ENCODE data around the gene PXK.
"Not testable (repeated sequence)": the region's sequence is repeated elsewhere in the genome, so short reads cannot be mapped to it uniquely, and the experiment has no call there.

PXK gene

DNA sequence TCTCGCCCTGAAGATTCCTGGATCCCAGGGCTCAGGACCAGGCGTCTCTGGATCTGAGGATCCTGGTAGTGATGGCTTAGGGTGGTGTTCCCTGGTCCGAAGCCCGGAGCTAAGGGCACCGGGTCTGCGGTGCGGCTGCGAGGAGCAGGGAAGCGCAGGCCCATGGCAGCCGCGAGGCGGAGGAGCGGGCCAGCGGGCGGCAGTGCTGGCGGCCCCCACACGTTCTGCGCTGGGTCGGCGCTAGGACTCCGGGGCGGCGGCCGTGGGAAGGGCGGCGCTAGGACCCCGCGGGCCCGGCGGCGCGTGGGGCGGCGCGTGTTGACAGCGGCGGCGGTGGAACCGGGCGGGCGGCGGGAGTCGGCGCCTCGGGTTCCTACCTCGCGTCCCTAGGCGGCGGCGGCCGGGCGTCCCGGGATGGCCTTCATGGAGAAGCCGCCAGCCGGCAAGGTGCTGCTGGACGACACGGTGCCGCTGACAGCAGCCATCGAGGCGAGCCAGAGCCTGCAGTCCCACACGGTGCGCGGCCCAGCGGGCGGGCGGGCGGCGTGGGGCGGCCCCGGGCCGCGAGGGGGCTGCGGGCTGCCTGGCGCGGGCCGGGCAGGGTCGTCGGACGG, at the start of gene PXK:
PXK (plus strand) TSS at position 318 of the 614 bp plus-strand sequence; CDS start at position 415, 97 bp downstream.
- Mint-ChIP-seq H3K4me3 (peak within 1 kb of the TSS; percentile 95), H3K4me1 (peaks cover 47% of the 10 kb centered on the region), H3K27me3 (no peaks in the 10 kb centered on the region), H3K36me3 (peaks cover 7% of the 10 kb centered on the region), H3K9me3 (no peaks in the 10 kb centered on the region), H3K27ac (peak within 1 kb of the TSS; percentile 96)

DNA sequence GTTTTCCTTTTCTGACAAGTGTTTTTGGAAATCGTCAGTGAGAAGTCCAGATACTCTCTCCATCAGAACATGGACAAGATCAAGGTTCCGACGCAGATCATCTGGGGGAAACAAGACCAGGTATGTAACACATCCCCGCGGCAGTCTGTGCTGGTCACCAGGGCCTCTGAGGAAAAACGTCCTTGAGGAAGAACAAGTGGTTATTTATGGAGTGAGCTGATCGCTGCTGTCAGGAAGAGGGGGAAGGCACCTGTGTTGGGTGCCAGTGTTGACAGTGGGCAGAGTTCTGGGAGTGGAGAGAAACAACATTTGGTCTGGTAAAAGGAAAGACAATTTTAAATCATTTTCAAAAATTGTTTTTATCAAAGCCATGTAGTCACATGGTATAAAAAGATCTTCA, 47.4 kb upstream of the PXK start:
- H3K4me1 Mint-ChIP-seq: no peaks in the 10 kb centered on the region
- no peaks in the 10 kb centered on the region for H3K9me3 Mint-ChIP-seq
- peaks cover 8% of the 10 kb centered on the region for H3K36me3 Mint-ChIP-seq
- H3K4me3 Mint-ChIP-seq: no peak overlapping the region
- H3K27ac Mint-ChIP-seq: no peak overlapping the region
- H3K27me3 Mint-ChIP-seq: no peaks in the 10 kb centered on the region

DNA sequence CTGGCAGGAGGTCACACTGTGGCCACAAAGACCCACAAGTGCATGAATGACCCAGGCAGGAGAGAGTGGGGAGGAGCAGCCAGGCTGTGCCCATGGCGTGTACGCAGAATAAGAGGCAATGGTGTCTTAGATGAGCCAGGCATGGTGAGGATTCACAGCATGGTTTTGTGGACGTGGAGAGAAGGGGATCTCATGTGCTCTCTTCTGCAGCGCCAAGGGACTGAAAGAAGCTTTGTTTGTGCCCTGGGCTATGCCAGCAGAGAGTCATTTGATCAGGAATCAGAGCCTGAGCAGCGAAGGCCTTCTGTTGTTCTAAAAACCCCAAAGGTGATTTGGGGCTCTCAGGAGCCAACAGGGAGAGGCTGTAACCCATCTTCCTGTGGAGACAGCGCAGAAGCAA, 45.3 kb upstream of the PXK start:
- H3K9me3 Mint-ChIP-seq: no peaks in the 10 kb centered on the region
- no peaks in the 10 kb centered on the region for H3K4me1 Mint-ChIP-seq
- H3K27ac Mint-ChIP-seq: no peak overlapping the region
- H3K27me3 Mint-ChIP-seq: no peaks in the 10 kb centered on the region
- H3K4me3 Mint-ChIP-seq: no peak overlapping the region
- H3K36me3 Mint-ChIP-seq: peaks cover 7% of the 10 kb centered on the region

DNA sequence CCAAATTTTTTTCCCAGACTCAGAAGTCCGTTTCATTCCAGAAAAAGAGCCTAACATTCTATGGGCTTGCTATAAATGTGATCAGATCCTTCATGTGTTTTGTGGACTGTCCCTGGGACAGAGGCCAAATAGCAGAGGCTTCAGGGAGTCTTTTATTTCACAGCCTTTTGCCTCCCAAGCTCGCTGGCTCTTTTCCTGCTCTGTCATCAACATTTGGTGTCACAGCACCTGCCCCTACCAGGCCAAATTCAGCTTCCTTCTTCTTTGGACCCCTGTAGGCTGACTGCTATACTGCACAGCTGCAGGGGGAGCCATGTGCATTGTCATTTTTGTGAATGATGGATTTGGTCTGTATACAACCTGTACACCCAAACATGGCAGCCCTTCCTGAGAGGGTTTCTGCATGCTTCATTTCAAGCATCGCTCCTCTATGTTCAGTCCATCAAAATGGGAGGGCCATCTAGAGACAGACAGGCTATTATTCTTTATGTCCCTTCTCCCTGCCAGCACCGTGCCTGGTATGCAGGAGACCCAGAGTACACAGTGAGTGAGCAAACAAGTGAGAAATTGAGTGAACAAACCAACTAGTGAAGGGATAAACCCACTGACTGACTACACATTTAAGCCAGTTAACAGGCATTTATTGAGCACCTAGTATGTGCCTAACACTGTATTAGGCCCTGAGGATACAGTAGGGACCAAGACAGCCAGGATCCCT, 44.5 kb upstream of the PXK start:
- H3K4me3 Mint-ChIP-seq: no peak overlapping the region
- H3K36me3 Mint-ChIP-seq: peaks cover 7% of the 10 kb centered on the region
- H3K27ac Mint-ChIP-seq: no peak overlapping the region
- no peaks in the 10 kb centered on the region for H3K4me1 Mint-ChIP-seq
- no peaks in the 10 kb centered on the region for H3K27me3 Mint-ChIP-seq
- H3K9me3 Mint-ChIP-seq: no peaks in the 10 kb centered on the region

DNA sequence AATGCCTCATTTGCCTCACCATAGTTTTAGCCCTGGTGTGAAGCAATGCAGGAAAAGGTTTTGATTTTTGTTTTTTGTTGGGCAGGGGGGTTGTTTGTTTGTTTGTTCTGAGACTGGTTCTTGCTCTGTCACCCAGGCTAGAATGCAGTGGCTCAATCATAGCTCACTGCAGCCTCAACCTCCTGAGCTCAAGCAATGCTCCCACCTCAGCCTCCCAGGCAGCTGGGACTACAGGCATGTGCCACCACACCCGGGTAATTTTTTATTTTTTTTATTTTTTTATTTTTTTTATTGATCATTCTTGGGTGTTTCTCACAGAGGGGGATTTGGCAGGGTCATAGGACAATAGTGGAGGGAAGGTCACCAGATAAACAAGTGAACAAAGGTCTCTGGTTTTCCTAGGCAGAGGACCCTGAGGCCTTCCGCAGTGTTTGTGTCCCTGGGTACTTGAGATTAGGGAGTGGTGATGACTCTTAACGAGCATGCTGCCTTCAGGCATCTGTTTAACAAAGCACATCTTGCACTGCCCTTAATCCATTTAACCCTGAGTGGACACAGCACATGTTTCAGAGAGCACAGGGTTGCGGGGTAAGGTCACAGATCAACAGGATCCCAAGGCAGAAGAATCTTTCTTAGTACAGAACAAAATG, 43.6 kb upstream of the PXK start:
- not testable (repeated sequence) for H3K4me3 Mint-ChIP-seq, H3K9me3 Mint-ChIP-seq, H3K36me3 Mint-ChIP-seq, H3K27me3 Mint-ChIP-seq, H3K27ac Mint-ChIP-seq, H3K4me1 Mint-ChIP-seq

DNA sequence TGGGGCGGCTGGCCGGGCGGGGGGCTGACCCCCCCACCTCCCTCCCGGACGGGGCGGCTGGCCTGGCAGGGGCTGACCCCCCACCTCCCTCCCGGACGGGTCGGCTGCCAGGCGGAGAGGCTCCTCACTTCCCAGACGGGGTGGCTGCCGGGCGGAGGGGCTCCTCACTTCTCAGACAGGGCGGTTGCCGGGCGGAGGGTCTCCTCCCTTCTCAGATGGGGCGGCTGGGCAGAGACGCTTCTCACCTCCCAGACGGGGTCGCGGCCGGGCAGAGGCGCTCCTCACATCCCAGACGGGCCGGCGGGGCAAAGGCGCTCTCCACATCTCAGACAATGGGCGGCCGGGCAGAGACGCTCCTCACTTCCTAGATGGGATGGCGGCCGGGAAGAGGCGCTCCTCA, 42.2 kb upstream of the PXK start:
- H3K9me3 Mint-ChIP-seq, H3K27ac Mint-ChIP-seq, H3K27me3 Mint-ChIP-seq, H3K4me3 Mint-ChIP-seq, H3K36me3 Mint-ChIP-seq, H3K4me1 Mint-ChIP-seq: not testable (repeated sequence)

DNA sequence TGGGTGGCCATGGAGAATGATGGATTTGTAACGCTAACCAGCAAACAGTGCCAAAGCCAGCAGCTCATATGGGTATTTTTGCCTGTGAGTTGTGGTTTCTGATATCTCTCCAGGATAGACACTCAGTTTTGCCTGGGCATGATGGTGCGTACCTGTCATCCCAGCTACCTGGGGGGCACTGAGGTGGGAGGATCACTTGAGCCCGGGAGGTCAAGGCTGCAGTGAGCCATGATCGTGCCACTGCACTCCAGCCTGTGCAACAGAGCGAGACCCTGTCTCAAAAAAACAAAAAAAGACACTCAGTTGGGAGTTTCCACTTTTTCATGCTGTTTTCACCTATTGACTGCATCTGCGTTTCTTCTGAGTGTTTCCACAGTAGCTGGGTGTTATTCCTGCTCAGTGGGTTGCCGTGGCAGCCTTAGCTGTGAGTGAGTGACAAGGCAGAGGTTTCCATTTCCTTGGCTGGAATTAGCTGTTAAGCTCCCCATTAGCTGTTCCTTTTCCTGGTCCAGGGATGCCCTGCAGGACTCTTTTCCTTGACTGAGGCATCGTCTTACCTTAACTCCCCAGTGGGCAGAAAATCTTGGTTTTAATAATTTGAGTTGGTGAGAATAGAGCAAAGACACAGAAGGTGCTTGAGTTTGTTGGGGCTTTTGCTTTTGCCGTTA, 40.9 kb upstream of the PXK start:
- Mint-ChIP-seq H3K27me3 (no peaks in the 10 kb centered on the region), H3K27ac (no peak overlapping the region), H3K4me3 (no peak overlapping the region), H3K4me1 (no peaks in the 10 kb centered on the region), H3K9me3 (no peaks in the 10 kb centered on the region), H3K36me3 (peaks cover 5% of the 10 kb centered on the region)

DNA sequence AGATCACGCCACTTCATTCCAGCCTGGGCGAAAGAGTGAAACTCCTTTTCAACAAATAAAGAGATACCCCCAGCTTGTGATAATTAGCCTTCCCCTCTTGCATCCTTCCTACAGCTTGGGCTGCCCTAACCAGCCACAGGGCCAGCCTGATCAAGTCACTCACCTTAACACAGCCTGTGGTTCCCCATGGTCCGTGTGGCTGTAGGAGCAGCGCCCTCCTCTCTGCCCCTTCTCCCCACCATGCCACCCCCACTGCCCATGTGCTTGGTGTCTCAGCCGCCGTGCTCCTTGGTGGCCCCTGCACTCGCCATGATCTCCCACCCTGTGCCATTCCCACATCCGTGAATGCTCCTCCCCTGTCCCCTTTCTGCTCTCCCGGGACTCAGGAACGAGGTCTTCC, 39.8 kb upstream of the PXK start:
- Mint-ChIP-seq H3K4me1 (no peaks in the 10 kb centered on the region), H3K27me3 (no peaks in the 10 kb centered on the region), H3K9me3 (no peaks in the 10 kb centered on the region), H3K36me3 (peaks cover 5% of the 10 kb centered on the region), H3K27ac (no peak overlapping the region), H3K4me3 (no peak overlapping the region)

DNA sequence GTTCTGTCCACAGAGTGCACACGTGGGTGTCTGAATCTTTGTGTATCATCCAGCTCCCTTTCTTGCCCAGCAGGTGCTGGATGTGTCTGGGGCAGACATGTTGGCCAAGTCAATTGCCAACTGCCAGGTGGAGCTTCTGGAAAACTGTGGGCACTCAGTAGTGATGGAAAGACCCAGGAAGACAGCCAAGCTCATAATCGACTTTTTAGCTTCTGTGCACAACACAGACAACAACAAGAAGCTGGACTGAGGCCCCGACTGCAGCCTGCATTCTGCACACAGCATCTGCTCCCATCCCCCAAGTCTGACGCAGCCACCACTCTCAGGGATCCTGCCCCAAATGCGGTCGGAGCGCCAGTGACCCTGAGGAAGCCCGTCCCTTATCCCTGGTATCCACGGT, 39.2 kb upstream of the PXK start:
- Mint-ChIP-seq H3K4me3 (no peak overlapping the region), H3K9me3 (no peaks in the 10 kb centered on the region), H3K36me3 (peaks cover 4% of the 10 kb centered on the region), H3K27me3 (no peaks in the 10 kb centered on the region), H3K27ac (no peak overlapping the region), H3K4me1 (no peaks in the 10 kb centered on the region)

DNA sequence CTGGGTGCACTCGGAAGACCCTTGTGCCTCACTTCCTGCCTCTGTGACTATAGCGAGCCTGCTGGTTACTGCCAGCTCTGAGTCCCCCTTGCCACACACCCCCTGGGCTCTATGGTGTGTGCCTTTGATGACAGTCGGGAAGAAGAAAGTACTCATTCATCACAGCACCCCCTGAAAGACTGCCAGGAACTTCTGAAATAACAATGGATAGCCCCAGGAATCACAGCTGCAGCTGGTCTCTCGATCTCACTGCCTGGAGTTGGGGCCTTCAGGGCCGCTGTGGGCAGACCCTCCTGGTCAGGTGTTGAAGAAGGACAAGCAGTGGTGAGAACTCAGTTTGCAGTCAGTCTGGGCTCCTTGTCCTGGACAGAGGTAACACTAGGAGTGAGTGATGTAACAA, 36.4 kb upstream of the PXK start:
- peaks cover 10% of the 10 kb centered on the region for H3K27me3 Mint-ChIP-seq
- no peak overlapping the region for H3K27ac Mint-ChIP-seq
- no peaks in the 10 kb centered on the region for H3K9me3 Mint-ChIP-seq
- H3K4me1 Mint-ChIP-seq: no peaks in the 10 kb centered on the region
- H3K36me3 Mint-ChIP-seq: peaks cover 3% of the 10 kb centered on the region
- H3K4me3 Mint-ChIP-seq: no peak overlapping the region

DNA sequence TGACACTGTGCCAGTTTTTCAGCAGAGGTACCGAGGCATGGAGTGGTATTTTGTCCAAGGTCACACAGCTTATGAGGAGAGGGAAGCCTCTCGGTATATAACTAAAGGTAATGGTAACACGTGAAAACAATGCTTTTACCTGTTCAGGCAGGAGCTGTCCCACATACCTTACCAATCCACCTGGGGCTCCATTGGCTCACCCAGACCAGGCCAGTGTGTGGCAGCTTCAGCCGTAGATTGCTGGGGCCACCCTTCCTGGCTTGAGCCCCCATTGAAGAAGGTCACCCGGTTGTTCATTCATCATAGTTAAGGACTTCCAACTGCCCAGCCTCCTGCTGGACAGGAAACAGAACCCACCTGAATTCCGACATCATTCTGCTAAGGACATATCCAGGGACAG, 35.8 kb upstream of the PXK start:
- Mint-ChIP-seq H3K27ac (no peak overlapping the region), H3K27me3 (peaks cover 13% of the 10 kb centered on the region), H3K4me3 (no peak overlapping the region)

DNA sequence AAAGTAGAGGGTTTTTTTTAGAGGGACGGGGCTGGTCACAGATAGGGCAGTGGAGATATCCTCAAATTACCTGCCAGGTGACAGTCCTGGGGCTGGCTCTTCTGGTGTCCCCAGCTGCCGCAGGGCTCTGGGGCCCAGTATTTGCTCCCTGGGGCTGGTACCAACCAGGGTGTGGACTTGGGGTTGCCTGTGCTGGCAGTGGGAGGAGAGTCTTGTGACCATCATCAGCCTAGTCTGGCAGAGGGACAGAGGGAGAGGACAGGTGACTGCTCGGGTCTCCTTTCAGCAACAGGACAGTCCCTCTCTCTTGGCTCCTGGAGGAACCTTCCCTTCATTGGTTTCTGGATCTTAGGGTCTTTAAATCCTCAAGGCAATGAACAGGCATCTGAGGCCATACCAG, 34.5 kb upstream of the PXK start:
- Mint-ChIP-seq H3K9me3 (no peaks in the 10 kb centered on the region), H3K27ac (no peak overlapping the region), H3K4me1 (no peaks in the 10 kb centered on the region), H3K36me3 (peaks cover 4% of the 10 kb centered on the region), H3K4me3 (no peak overlapping the region), H3K27me3 (peaks cover 17% of the 10 kb centered on the region)

More for the DNA sequence above, 35.8 kb upstream of the PXK start:
- Mint-ChIP-seq H3K4me1 (no peaks in the 10 kb centered on the region), H3K36me3 (peaks cover 4% of the 10 kb centered on the region), H3K9me3 (no peaks in the 10 kb centered on the region)

DNA sequence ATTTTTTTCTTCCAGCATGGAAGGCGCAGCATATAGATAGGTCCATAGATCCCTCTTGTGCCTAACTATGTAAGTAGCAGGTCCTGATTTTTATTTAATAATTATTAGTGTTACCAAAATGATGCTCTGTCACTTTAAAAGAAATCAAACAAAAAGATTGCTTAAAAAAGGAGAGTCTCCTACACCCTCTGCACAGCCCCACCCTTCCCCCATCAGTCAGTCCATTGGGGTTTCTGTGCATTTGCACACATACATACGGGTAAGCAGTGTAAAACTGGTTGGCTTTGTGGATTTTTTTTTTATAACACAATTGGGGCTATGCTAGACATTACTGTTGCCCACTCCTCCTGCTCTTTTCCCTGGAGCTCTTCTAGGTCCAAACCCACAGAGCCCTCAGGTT, 33.6 kb upstream of the PXK start:
- Mint-ChIP-seq H3K27ac (no peak overlapping the region), H3K27me3 (peaks cover 17% of the 10 kb centered on the region), H3K4me1 (no peaks in the 10 kb centered on the region), H3K36me3 (peaks cover 3% of the 10 kb centered on the region), H3K9me3 (no peaks in the 10 kb centered on the region), H3K4me3 (no peak overlapping the region)

DNA sequence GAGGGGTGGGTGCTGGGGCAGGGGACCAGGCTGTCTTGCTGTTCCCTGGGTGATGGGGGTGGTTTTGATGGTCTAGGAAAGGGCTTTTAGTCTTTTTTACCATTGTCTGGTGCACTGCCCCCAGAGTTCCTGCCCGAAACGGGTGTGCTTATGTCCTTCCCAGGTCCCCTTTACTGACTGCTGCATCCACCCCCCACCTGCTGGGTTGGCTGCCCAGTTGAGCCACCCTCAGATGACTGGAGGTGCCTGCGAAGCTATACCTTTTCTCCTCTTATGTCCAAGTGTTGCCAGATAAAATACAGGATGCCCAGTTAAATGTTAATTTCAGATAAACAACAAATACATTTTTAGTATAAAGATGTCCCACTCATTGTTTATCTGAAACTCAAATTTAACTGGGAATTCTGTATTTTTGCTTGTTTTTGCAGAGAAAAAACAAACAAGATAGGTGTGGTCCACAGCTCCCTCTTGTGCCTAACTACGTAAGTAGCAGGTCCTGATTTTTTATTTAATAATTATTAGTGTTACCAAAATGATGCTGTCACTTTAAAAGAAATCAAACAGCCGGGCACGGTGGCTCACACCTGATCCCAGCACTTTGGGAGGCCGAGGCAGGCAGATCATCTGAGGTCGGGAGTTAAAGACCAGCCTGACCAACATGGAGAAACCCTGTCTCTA, 32.7 kb upstream of the PXK start:
- no peaks in the 10 kb centered on the region for H3K4me1 Mint-ChIP-seq

DNA sequence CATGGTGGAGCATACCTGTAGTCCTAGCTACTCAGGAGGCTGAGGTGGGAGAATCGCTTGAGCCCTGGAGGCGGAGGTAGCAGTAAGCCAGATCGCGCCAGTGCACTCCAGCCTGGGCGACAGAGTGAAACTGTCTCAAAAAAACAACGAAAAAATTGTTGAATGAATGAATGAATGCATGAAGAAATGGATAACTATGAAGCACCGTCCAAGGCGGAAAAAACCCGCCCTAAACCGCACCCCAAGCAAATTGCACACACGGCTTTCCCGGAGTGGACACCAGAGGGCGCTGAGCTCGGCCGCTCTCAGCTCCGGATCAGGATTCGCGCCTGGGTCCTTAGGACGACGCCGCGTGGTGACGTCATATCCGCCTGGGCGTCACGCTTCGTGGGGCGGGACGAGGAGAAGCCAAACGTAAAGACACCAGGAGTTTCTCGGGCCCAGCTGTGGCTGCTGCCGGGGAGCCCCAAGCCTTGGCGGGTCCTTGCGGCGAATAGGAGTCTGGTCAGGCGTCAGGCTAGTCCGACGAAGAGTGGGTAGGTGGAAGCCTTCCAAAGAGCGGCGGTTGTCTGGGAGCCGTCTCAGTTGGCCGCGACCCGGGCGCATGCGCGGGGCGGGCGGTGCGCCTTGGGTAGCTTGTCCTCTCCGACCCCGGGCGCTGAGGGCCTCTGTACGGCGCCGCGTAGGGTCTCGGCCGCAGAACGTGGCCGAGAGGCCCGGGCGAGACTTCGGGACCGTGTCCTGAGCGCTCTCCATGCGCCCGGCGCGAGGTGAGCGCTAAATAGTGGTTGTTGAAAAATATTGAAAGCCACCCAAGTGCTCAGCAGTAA, 26.6 kb upstream of the PXK start, which contains the start of the genes HTD2 and RPP14:
HTD2 (plus strand) TSS at position 639 of the 830 bp plus-strand sequence. CDS start 11,094 bp downstream, outside the sequence.
RPP14 (plus strand) TSS at position 364 of the 830 bp plus-strand sequence. CDS start 4,085 bp downstream, outside the sequence.
- Mint-ChIP-seq H3K4me3 (peak within 1 kb of the TSS; percentile 100), H3K27me3 (peaks cover 9% of the 10 kb centered on the region), H3K4me1 (peaks cover 38% of the 10 kb centered on the region), H3K9me3 (no peaks in the 10 kb centered on the region), H3K36me3 (peaks cover 7% of the 10 kb centered on the region), H3K27ac (peak within 1 kb of the TSS; percentile 100)

More for the DNA sequence above, 32.7 kb upstream of the PXK start:
- Mint-ChIP-seq H3K36me3 (peaks cover 2% of the 10 kb centered on the region), H3K9me3 (no peaks in the 10 kb centered on the region), H3K27me3 (peaks cover 17% of the 10 kb centered on the region), H3K27ac (no peak overlapping the region), H3K4me3 (no peak overlapping the region)
